ENCODE data around the gene NAGPA. TPM values are rescaled to one million over a fixed set of nuclear protein-coding genes. Genes with fewer than 3 reads are reported as not detected.
A peak's percentile ranks its signal among the peaks of the same experiment; 100 is the strongest.

The NAGPA gene
- total and polyA plus RNA-seq, 2 of the 13 experiments (the other 11 are each of a cell fraction or from before 2014, with no cell fraction given), result 27.1 to 60.3 TPM

DNA sequence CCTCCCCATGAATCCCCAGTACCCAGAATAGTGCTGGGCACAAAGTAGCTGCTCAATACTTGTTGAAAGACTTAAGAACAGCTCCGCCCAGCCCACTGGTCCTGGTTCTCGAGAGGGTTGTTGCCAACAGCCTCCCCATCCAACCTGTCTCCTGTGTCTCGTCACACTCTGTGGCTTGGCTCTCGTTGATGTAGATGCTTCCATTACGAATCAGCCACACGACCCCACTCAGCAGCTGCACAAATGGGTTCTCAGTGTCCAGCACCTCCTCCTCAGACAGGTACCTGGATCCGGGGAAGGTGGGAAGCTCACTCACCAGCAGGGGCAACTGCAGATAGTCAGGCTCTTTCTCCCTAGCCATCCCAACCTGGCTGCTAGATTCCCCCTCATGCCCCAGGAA is 2.1 kb downstream of the NAGPA start:
- no TSS peak for BruUV-seq (replicated peaks)
- ChIA-PET CTCF (ENCODE audit: low intra/inter-chr PET ratio, low total read pairs) (no interaction called here), POLR2A (interaction anchor here (0.8 to 2.0 kb wide), 2 partner anchors 67 to 84 kb away, joined by 3 to 7 read pairs; no protein-coding TSS in a partner anchor)
- FAIRE-seq (no peak), ATAC-seq (no peak), DNase-seq (ENCODE audit: low spot score) (no peak)
- no peak for TF ChIP-seq ZBTB7B (CRISPR knock-in tag; IDR thresholded peaks at IDR 0.05)
- no peaks in the 10 kb centered on the region; a peak in 1 of 5 replicates for H3K27me3 ChIP-seq (ENCODE audit: control insufficient read depth in 1 of 2, insufficient read depth in 2 of 2, low read length in 2 of 2)
- no peaks in the 10 kb centered on the region for H3K9me3 ChIP-seq (ENCODE audit: low read length)
- no peak overlapping the region for H3K4me3 ChIP-seq (replicated peaks in 1 of 3; ENCODE audit: insufficient read depth in 1 of 3, low read depth in 2 of 3, low read length in 3 of 3)
- peaks cover 14% of the 10 kb centered on the region for H3K79me2 ChIP-seq (ENCODE audit: insufficient read depth, low read length)
- WGBS (ENCODE audit: low lambda C conversion rate), result 94% methylated on average over 7 of the region's 7 CpGs
- H3K27ac ChIP-seq (ENCODE audit: extremely low read length, insufficient read depth, low read length), result peak overlapping the region; percentile 9
- no peaks in the 10 kb centered on the region; the same call in 1 of the 2 replicates for H4K20me1 ChIP-seq (ENCODE audit: insufficient read depth, low read length)
- peaks cover 40% of the 10 kb centered on the region for H3K4me1 ChIP-seq (ENCODE audit: insufficient read depth, low read length)
- peaks cover 21 to 42% of the 10 kb centered on the region in 2 experiments for H3K36me3 ChIP-seq (replicated peaks in 1 of 2; ENCODE audit: control insufficient read depth in 1 of 2, insufficient read depth in 2 of 2, low read length in 2 of 2)
- in situ Hi-C loops (cut with HindIII; ENCODE audit: extremely low pct_ligation_motif_present, low pct_unique_long_range_greater_than_20kb), result no loop called here
- no peak overlapping the region for H3K9ac ChIP-seq (ENCODE audit: insufficient read depth, low read depth, low read length)
- H2AFZ ChIP-seq (ENCODE audit: low read length), result no peak overlapping the region
- intact Hi-C loops (cut with micrococcal nuclease; ENCODE audit: unreplicated experiment), result no loop called here
- no peak overlapping the region for H3K4me2 ChIP-seq (ENCODE audit: low read depth, low read length)

DNA sequence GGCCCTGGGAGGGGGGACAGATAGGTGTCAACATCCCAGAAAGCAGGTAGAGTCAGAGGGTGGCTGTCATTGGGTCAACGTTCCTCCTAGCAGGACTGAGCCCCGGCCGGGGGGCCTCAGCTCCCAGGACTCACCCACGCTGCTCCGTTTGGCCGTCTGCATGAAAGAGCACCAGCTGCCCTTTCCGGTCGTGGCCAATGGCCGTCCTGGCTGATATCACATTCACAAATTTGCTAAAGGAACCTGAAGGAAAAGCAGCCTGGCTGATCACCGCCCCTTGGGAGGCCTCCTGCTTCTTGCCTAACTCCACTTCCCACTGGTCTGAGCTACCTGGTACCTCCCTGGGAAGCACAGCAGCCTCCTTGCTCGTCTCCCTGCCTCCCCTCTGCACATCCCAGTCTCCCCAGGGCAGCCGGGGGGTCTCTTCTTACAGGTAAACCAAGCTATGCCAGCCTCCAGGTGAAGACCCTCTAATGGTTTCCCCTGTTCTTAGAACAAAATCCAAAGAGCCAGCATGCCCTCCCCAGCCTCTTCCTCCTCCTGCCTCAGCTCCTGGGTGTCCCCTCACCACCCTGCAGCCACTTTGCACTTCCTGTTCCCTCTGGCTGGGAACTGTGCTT is 3.4 kb downstream of the NAGPA start:
- in situ Hi-C loops (cut with HindIII; ENCODE audit: extremely low pct_ligation_motif_present, low pct_unique_long_range_greater_than_20kb) (no loop called here), intact Hi-C loops (cut with micrococcal nuclease; ENCODE audit: unreplicated experiment) (no loop called here)
- Histone ChIP-seq H3K4me1 (ENCODE audit: insufficient read depth, low read length) (peaks cover 28% of the 10 kb centered on the region), H3K79me2 (ENCODE audit: insufficient read depth, low read length) (peaks cover 14% of the 10 kb centered on the region), H3K4me2 (ENCODE audit: low read depth, low read length) (no peak overlapping the region), H3K4me3 (replicated peaks in 1 of 3; ENCODE audit: insufficient read depth in 1 of 3, low read depth in 2 of 3, low read length in 3 of 3) (no peak overlapping the region), H3K36me3 (replicated peaks in 1 of 2; ENCODE audit: control insufficient read depth in 1 of 2, insufficient read depth in 2 of 2, low read length in 2 of 2) (peaks cover 22 to 46% of the 10 kb centered on the region in 2 experiments), H2AFZ (ENCODE audit: low read length) (no peak overlapping the region), H3K27me3 (ENCODE audit: control insufficient read depth in 1 of 2, insufficient read depth in 2 of 2, low read length in 2 of 2) (no peaks in the 10 kb centered on the region), H3K27ac (ENCODE audit: extremely low read length, insufficient read depth, low read length) (no peak overlapping the region), H4K20me1 (ENCODE audit: insufficient read depth, low read length) (no peaks in the 10 kb centered on the region; the same call in 1 of the 2 replicates), H3K9me3 (ENCODE audit: low read length) (no peaks in the 10 kb centered on the region), H3K9ac (ENCODE audit: insufficient read depth, low read depth, low read length) (no peak overlapping the region)
- 92% methylated on average over 12 of the region's 12 CpGs for WGBS (ENCODE audit: low lambda C conversion rate)
- DNase-seq (ENCODE audit: low spot score) (no peak), ATAC-seq (no peak), FAIRE-seq (no peak)
- TF ChIP-seq PAF1 (CRISPR knock-in tag; IDR thresholded peaks at IDR 0.05) (no peak), POLR2A (IDR thresholded peaks at IDR 0.05; ENCODE audit: insufficient read depth in 1 of 2, low read depth in 2 of 2, low read length in 2 of 2) (peak in 1 of 2 experiments; percentile 43; a peak in 1 of 4 replicates), ZNF282 (IDR thresholded peaks at IDR 0.05; ENCODE audit: partially characterized antibody) (no peak), RBFOX2 (IDR thresholded peaks at IDR 0.05; ENCODE audit: low read depth, low read length) (0 out of 2 replicates have a peak, but pooled peaks have one; percentile 42)
- BruUV-seq (replicated peaks), result no TSS peak
- ChIA-PET POLR2A (interaction anchor here (0.8 to 2.0 kb wide), 2 partner anchors 24 to 68 kb away, joined by 3 to 7 read pairs; no protein-coding TSS in a partner anchor), CTCF (ENCODE audit: low intra/inter-chr PET ratio, low total read pairs) (no interaction called here)

All from HepG2 (cell line).